Endothelial cell (in vitro differentiated cells): ENCODE results near the gene C4orf54. TPM values are rescaled to one million over a fixed set of nuclear protein-coding genes. Genes with fewer than 3 reads are reported as not detected.

ENCODE experiments used
- DNase-seq: peaks from one replicate; pipeline ENCODE4 v3.0.0; 2021; ENCODE audit warnings: low spot score
- H3K27ac Mint-ChIP-seq: one replicate; pipeline ENCODE4 v1.8.0; 2021; ENCODE audit warnings: mixed read lengths, inconsistent platforms; ENCODE audit not compliant: unreplicated experiment
- H3K27me3 Mint-ChIP-seq: one replicate; pipeline ENCODE4 v1.8.0; 2021; ENCODE audit warnings: mild to moderate bottlenecking, moderate library complexity, mixed read lengths, inconsistent platforms; ENCODE audit not compliant: unreplicated experiment
- H3K36me3 Mint-ChIP-seq: one replicate; pipeline ENCODE4 v1.8.0; 2021; ENCODE audit warnings: mild to moderate bottlenecking, low read depth, mixed read lengths, inconsistent platforms; ENCODE audit not compliant: unreplicated experiment
- H3K4me1 Mint-ChIP-seq: one replicate; pipeline ENCODE4 v1.8.0; 2021; ENCODE audit warnings: mild to moderate bottlenecking, mixed read lengths, inconsistent platforms; ENCODE audit not compliant: unreplicated experiment
- H3K4me3 Mint-ChIP-seq: one replicate; pipeline ENCODE4 v1.8.0; 2021; ENCODE audit warnings: mild to moderate bottlenecking, mixed read lengths, inconsistent platforms; ENCODE audit not compliant: unreplicated experiment
- H3K9me3 Mint-ChIP-seq: one replicate; pipeline ENCODE4 v1.8.0; 2021; ENCODE audit warnings: mixed read lengths, inconsistent platforms; ENCODE audit not compliant: unreplicated experiment
- total RNA-seq: library from RNA; stranded (reverse); fragmentation: NEBNext Ultra II Directional; extraction: Animal tissue kit (Norgen Biotek cat#: 25700); gene quantifications from one replicate; pipeline ENCODE4 v1.2.1, GENCODE V29; 2021; ENCODE audit not compliant: unreplicated experiment
- TF ChIP-seq, protein P1 (sequence below): fragments of 200-600 bp; sonication (generic); IDR thresholded peaks from one replicate; pipeline ENCODE4 v1.5.0; 2021; ENCODE audit warnings: antibody characterized with exemption; ENCODE audit not compliant: unreplicated experiment

C4orf54 gene
- total RNA-seq, 1 donor from 2014 or later, result not detected

DNA sequence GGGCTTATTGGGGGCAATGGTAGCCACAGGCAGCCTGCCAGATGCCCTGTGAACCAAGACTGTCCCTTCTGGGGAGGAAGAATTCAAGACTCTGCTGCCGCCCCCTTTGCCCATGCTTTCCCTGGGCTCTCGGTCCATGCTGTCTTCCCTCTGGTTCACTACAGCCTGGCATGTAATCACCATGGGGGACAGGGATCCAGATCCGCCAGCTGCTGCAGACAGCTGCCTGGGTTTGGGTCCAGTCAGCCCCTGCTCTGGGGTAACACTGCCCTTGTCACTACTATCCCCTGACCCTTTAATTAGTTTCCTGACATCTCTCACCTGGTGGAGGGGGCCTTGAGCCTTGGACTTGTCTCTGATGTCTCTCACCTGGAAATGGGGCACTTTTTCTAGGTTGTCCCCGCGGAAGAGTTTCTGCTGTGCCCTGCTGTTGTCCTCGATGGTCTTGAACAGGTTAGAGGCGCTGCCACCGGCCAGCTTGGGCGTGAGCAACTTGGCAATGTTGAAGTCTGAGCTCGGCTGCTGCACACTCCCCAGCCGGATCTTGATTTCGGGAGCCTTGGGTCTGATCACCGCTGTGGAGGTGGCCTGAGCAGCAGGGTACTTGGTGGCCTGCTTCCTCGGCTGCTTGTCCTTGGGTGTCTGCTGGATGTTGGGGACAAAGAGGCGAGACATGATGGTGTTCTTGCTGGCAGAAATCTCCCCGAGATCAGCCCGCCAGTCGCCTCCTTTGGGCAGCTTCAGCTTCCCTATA lies 6.4 kb downstream of the C4orf54 start:
- no peaks in the 10 kb centered on the region for H3K9me3 Mint-ChIP-seq
- H3K4me1 Mint-ChIP-seq, result no peaks in the 10 kb centered on the region
- no peaks in the 10 kb centered on the region for H3K36me3 Mint-ChIP-seq
- TF ChIP-seq, protein P1, sequence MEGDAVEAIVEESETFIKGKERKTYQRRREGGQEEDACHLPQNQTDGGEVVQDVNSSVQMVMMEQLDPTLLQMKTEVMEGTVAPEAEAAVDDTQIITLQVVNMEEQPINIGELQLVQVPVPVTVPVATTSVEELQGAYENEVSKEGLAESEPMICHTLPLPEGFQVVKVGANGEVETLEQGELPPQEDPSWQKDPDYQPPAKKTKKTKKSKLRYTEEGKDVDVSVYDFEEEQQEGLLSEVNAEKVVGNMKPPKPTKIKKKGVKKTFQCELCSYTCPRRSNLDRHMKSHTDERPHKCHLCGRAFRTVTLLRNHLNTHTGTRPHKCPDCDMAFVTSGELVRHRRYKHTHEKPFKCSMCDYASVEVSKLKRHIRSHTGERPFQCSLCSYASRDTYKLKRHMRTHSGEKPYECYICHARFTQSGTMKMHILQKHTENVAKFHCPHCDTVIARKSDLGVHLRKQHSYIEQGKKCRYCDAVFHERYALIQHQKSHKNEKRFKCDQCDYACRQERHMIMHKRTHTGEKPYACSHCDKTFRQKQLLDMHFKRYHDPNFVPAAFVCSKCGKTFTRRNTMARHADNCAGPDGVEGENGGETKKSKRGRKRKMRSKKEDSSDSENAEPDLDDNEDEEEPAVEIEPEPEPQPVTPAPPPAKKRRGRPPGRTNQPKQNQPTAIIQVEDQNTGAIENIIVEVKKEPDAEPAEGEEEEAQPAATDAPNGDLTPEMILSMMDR, result no peak
- H3K27me3 Mint-ChIP-seq, result peaks cover 6% of the 10 kb centered on the region
- H3K27ac Mint-ChIP-seq, result no peak overlapping the region
- no peak overlapping the region for H3K4me3 Mint-ChIP-seq
- DNase-seq, result no peak

DNA sequence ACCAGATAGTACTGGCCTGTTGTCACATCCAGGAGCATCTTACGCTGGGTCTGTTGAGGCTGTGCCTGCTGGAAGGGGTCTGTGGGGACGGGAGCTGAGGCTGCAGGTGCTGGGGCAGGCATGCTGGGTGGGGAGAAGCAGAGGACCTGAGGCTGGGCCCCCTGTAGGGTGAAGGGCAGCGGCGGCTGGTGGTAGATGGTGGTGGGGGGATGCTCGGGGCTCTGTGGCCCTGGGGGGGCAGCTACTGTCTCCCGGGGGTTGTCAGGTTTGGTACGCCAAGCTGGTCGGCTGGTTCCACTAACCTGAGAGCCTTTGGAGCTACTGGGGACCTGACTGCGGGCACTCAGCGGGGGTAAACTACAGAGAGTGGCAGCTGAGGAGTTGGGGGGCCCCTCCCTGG lies 7.8 kb downstream of the C4orf54 start:
- peaks cover 6% of the 10 kb centered on the region for H3K27me3 Mint-ChIP-seq
- no peak overlapping the region for H3K27ac Mint-ChIP-seq
- peaks cover 4% of the 10 kb centered on the region for H3K4me1 Mint-ChIP-seq
- H3K9me3 Mint-ChIP-seq, result no peaks in the 10 kb centered on the region
- TF ChIP-seq, protein P1, result no peak
- no peak for DNase-seq
- no peaks in the 10 kb centered on the region for H3K36me3 Mint-ChIP-seq
- H3K4me3 Mint-ChIP-seq, result no peak overlapping the region

DNA sequence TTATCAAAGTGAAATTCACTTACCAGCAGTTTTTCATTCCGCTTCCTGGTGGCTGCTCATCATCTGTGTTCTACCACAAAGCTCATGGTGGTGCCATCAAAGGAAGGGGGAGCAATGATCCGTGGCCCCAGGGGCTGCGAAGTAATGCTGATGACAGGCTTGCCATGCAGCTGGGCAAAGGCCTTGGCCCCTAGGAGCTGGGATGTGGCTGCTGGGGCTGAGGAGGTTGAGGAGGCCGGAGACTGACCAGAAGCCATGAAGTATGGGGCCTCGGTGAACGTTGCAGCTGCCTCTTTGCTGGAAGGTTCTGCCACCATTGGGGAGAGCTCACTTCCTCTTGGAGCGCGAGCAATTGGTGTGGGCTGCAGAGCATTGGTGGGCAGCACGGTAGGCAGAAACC lies 8.4 kb downstream of the C4orf54 start:
- H3K4me3 Mint-ChIP-seq, result no peak overlapping the region
- TF ChIP-seq, protein P1, result no peak
- no peak overlapping the region for H3K27ac Mint-ChIP-seq
- H3K36me3 Mint-ChIP-seq, result no peaks in the 10 kb centered on the region
- no peak for DNase-seq
- no peaks in the 10 kb centered on the region for H3K9me3 Mint-ChIP-seq
- peaks cover 7% of the 10 kb centered on the region for H3K4me1 Mint-ChIP-seq
- peaks cover 3% of the 10 kb centered on the region for H3K27me3 Mint-ChIP-seq

DNA sequence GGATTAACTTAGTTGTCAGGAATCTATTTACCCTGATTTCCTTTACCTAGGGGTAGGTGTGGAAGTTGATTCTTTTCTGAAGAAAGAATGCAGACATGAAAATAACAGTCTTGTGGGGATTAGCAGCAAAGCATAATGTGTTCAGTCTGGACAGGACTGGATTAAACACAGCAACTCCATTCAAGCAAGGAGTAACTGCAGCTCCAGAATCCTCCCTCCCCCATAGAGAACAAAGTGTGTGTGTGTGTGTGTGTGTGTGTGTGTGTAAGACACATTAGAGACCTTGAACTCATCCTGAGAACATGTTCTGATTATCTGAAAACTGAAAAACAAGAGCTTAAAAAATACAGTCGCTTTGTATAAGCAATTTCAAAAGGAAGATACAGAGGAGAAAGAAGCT lies 9.3 kb downstream of the C4orf54 start:
- no peaks in the 10 kb centered on the region for H3K36me3 Mint-ChIP-seq
- DNase-seq, result no peak
- H3K27ac Mint-ChIP-seq, result no peak overlapping the region
- peaks cover 13% of the 10 kb centered on the region for H3K4me1 Mint-ChIP-seq
- TF ChIP-seq, protein P1, result no peak
- peaks cover 3% of the 10 kb centered on the region for H3K27me3 Mint-ChIP-seq
- no peaks in the 10 kb centered on the region for H3K9me3 Mint-ChIP-seq
- peak overlapping the region; percentile 56 for H3K4me3 Mint-ChIP-seq

DNA sequence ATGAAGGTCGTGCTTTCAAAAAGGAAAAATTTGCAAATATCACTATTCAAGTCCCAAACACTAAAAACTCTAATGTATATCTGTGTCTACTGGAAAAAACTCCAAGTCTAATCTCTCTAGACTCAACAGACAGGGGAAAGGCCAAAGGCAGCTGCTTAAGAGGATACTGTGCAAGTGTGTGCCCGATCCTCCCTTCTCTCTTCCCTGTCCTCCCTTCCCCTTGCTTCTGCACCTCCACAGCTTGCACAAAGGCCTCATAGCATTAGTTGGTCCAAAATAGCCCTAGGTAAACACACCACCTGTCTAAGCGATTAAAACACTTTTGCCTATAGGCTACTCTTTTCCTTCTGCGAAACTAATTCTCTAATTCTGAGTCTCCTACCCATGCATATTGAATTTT lies 10.6 kb downstream of the C4orf54 start:
- Mint-ChIP-seq H3K9me3 (no peaks in the 10 kb centered on the region), H3K27ac (no peak overlapping the region), H3K27me3 (peaks cover 3% of the 10 kb centered on the region), H3K36me3 (no peaks in the 10 kb centered on the region), H3K4me3 (no peak overlapping the region), H3K4me1 (peaks cover 13% of the 10 kb centered on the region)
- TF ChIP-seq, protein P1, result no peak
- no peak for DNase-seq
